Prostate gland (tissue), 2 donors: ENCODE data around the gene SLC13A3. TPM values are rescaled to one million over a fixed set of nuclear protein-coding genes. Genes with fewer than 3 reads are reported as not detected.

Experiments
- DNase-seq: peaks from one replicate; pipeline ENCODE4 v3.0.0-alpha.2; 2019; ENCODE audit warnings: low spot score
- H3K27ac ChIP-seq, 2 donors: fragments of 200-600 bp; sonication (generic); 2 replicates each; pipeline ENCODE4 v1.5.1; 2017 to 2019
- H3K27me3 ChIP-seq: fragments of 200-600 bp; sonication (generic); replicated peaks from 2 replicates; pipeline ENCODE4 v1.5.1; 2019; ENCODE audit not compliant: insufficient read depth
- H3K36me3 ChIP-seq, 2 donors: fragments of 200-600 bp; sonication (generic); 1 replicate in 1 of 2; 2 replicates in 1 of 2; pipeline versions ENCODE4 v1.5.1 to v1.8.1; 2017 to 2019
- H3K4me1 ChIP-seq: fragments of 200-600 bp; sonication (generic); replicated peaks from 2 replicates; pipeline ENCODE4 v1.5.1; 2019
- H3K4me3 ChIP-seq, 2 donors: fragments of 200-600 bp; sonication (generic); 2 replicates each; pipeline ENCODE4 v1.5.1; 2017 to 2019
- H3K9me3 ChIP-seq: fragments of 200-600 bp; sonication (generic); 2 replicates; pipeline ENCODE4 v1.5.1; 2017
- CTCF ChIP-seq, 4 experiments: fragments of 200-600 bp in 2 of 4; fragments of 450-650 bp in 2 of 4; sonication (generic) in 2 of 4; IDR thresholded peaks; 1 replicate in 3 of 4; 2 replicates in 1 of 4; pipeline ENCODE4 v1.5.1; 2016 to 2019; ENCODE audit warnings: antibody characterized with exemption in 4 of 4, mild to moderate bottlenecking in 2 of 4, moderate library complexity in 2 of 4
- POLR2A ChIP-seq: fragments of 450-650 bp; IDR thresholded peaks from one replicate; pipeline ENCODE4 v1.6.1; 2016; ENCODE audit warnings: antibody characterized with exemption, mild to moderate bottlenecking
- POLR2AphosphoS5 ChIP-seq: sonication (generic); formaldehyde crosslinking; IDR thresholded peaks from one replicate; pipeline ENCODE4 v1.6.1; 2017; ENCODE audit warnings: antibody characterized with exemption
- WGBS: methylation state at CpG from one replicate; pipeline ENCODE4 v1.1.5; 2018; 5-methylcytosine and 5-hydroxymethylcytosine counted together
- intact Hi-C: fragments of 100-400 bp; cut with DNase I; formaldehyde crosslinking; loops from one replicate; pipeline ENCODE4 v1.14.2; 2022
- total RNA-seq, 2 donors: library from RNA; depleted of rRNA; stranded (reverse); fragments of >200 nt; gene quantifications; one replicate each; pipeline ENCODE4 v1.1.0, GENCODE V29; 2016

The SLC13A3 gene
- total RNA-seq, 2 donors from 2014 or later: 10.5 to 16.9 TPM

- Histone ChIP-seq H3K9me3 (no peaks in the 10 kb centered on the region), H3K27me3 (no peaks in the 10 kb centered on the region), H3K36me3 (no peaks in the 10 kb centered on the region), H3K27ac (no peak overlapping the region), H3K4me1 (no peaks in the 10 kb centered on the region), H3K4me3 (no peak overlapping the region)
- TF ChIP-seq POLR2AphosphoS5: no peak
- no peak for TF ChIP-seq CTCF (IDR thresholded peaks at IDR 0.05)
- no peak for TF ChIP-seq POLR2A
- 79% methylated on average over 12 of the region's 12 CpGs for WGBS
- no peak for DNase-seq
- intact Hi-C loops: no loop called here
These were observed 99.5 kb downstream of the SLC13A3 start for GRCh38 chr20:46551522-46552381.

- Histone ChIP-seq H3K4me1 (no peaks in the 10 kb centered on the region), H3K27ac (no peak within 1 kb of the TSS), H3K4me3 (no peak within 1 kb of the TSS), H3K9me3 (no peaks in the 10 kb centered on the region), H3K36me3 (no peaks in the 10 kb centered on the region), H3K27me3 (no peaks in the 10 kb centered on the region)
- TF ChIP-seq POLR2AphosphoS5: no peak
- no peak for TF ChIP-seq POLR2A
- intact Hi-C loops: no loop called here
- no peak for DNase-seq
- WGBS: 50% methylated on average over 9 of the region's 9 CpGs
These were observed 100.8 kb downstream of the SLC13A3 start, which contains the start of gene OCSTAMP for GRCh38 chr20:46550461-46550860. Gene OCSTAMP (minus strand): TSS chr20:46550654. CDS start chr20:46550560, 94 bp downstream.

- H3K36me3 ChIP-seq: no peaks in the 10 kb centered on the region
- no peak overlapping the region for H3K4me3 ChIP-seq
- TF ChIP-seq POLR2A (no peak), POLR2AphosphoS5 (peak; percentile 42)
- intact Hi-C loops: no loop called here
- H3K9me3 ChIP-seq: no peaks in the 10 kb centered on the region
- no peaks in the 10 kb centered on the region for H3K27me3 ChIP-seq
- H3K4me1 ChIP-seq: no peaks in the 10 kb centered on the region
- no peak overlapping the region for H3K27ac ChIP-seq
- WGBS: 69% methylated on average over 4 of the region's 4 CpGs
- no peak for DNase-seq
These were observed 101.9 kb downstream of the SLC13A3 start for GRCh38 chr20:46549188-46549972.

- WGBS: 87% methylated on average over 5 of the region's 5 CpGs
- no peaks in the 10 kb centered on the region for H3K27me3 ChIP-seq
- no peak overlapping the region for H3K4me3 ChIP-seq
- TF ChIP-seq CTCF (IDR thresholded peaks at IDR 0.05) (no peak), POLR2AphosphoS5 (no peak), POLR2A (no peak)
- no peaks in the 10 kb centered on the region for H3K4me1 ChIP-seq
- intact Hi-C loops: no loop called here
- H3K27ac ChIP-seq: no peak overlapping the region
- H3K36me3 ChIP-seq: no peaks in the 10 kb centered on the region
- H3K9me3 ChIP-seq: no peaks in the 10 kb centered on the region
- no peak for DNase-seq
These were observed 102.6 kb downstream of the SLC13A3 start for GRCh38 chr20:46548688-46549087.

GRCh38 chr20:46547995-46548394 is 103.3 kb downstream of the SLC13A3 start:
- no peak for TF ChIP-seq POLR2AphosphoS5
- no peak for TF ChIP-seq CTCF (IDR thresholded peaks at IDR 0.05)
- no peak for TF ChIP-seq POLR2A
- intact Hi-C loops: no loop called here
- 81% methylated on average over 6 of the region's 6 CpGs for WGBS
- Histone ChIP-seq H3K9me3 (no peaks in the 10 kb centered on the region), H3K27me3 (no peaks in the 10 kb centered on the region), H3K36me3 (no peaks in the 10 kb centered on the region), H3K4me3 (no peak overlapping the region), H3K27ac (no peak overlapping the region), H3K4me1 (no peaks in the 10 kb centered on the region)
- DNase-seq: no peak
